Activated T-cell treated with anti-CD3 and anti-CD28 coated beads for 1 hour (primary cell): ENCODE data around the gene PHGDH.
"Not testable (repeated sequence)": the region's sequence is repeated elsewhere in the genome, so short reads cannot be mapped to it uniquely, and the experiment has no call there.

Source experiments
- DNase-seq: peaks from one replicate; pipeline ENCODE4 v3.0.0-alpha.2; 2020; ENCODE audit warnings: low read depth

PHGDH gene

GRCh38 chr1:119766374-119766794 is 54.6 kb downstream of the PHGDH start:
- no peak for DNase-seq

- no peak for DNase-seq
Observed at GRCh38 chr1:119767486-119767885, 55.8 kb downstream of the PHGDH start.

GRCh38 chr1:119768778-119769177 is 57.0 kb downstream of the PHGDH start, which contains the start of gene HMGCS2:
TSS of gene HMGCS2 (minus strand) at chr1:119768905. CDS start at chr1:119768844, 61 bp downstream.
- no peak for DNase-seq

GRCh38 chr1:119771016-119771415 is 59.3 kb downstream of the PHGDH start:
- no peak for DNase-seq

GRCh38 chr1:119771770-119772169 is 60.0 kb downstream of the PHGDH start:
- DNase-seq: no peak

GRCh38 chr1:119772298-119772697 is 60.6 kb downstream of the PHGDH start:
- DNase-seq: no peak

GRCh38 chr1:119773711-119774241 is 62.0 kb downstream of the PHGDH start:
- DNase-seq: no peak

GRCh38 chr1:119774746-119775490 is 63.2 kb downstream of the PHGDH start:
- DNase-seq: no peak

- no peak for DNase-seq
Observed at GRCh38 chr1:119778359-119778758, 66.6 kb downstream of the PHGDH start.

- DNase-seq: no peak
Observed at GRCh38 chr1:119778886-119779560, 67.3 kb downstream of the PHGDH start.

GRCh38 chr1:119779869-119780356 is 68.2 kb downstream of the PHGDH start:
- DNase-seq: no peak

GRCh38 chr1:119781434-119782210 is 69.9 kb downstream of the PHGDH start:
- DNase-seq: no peak

- DNase-seq: no peak
Observed at GRCh38 chr1:119782631-119783325, 71.0 kb downstream of the PHGDH start.

GRCh38 chr1:119783354-119784185 is 71.8 kb downstream of the PHGDH start:
- no peak for DNase-seq

GRCh38 chr1:119784191-119784781 is 72.6 kb downstream of the PHGDH start:
- no peak for DNase-seq

GRCh38 chr1:119786046-119786445 is 74.3 kb downstream of the PHGDH start:
- DNase-seq: not testable (repeated sequence)

GRCh38 chr1:119786473-119787050 is 74.8 kb downstream of the PHGDH start:
- DNase-seq: not testable (repeated sequence)

GRCh38 chr1:119787776-119788175 is 76.0 kb downstream of the PHGDH start:
- DNase-seq: no peak

- no peak for DNase-seq
Observed at GRCh38 chr1:119790451-119791198, 78.9 kb downstream of the PHGDH start.
